GM12801 (cell line): ENCODE data around the gene LINGO4.

ENCODE experiments used
- CTCF ChIP-seq: IDR thresholded peaks from one replicate; pipeline ENCODE4 v1.5.1; 2011; ENCODE audit warnings: control low read depth; ENCODE audit not compliant: insufficient read length; ENCODE audit errors: extremely low read depth

LINGO4 gene

DNA sequence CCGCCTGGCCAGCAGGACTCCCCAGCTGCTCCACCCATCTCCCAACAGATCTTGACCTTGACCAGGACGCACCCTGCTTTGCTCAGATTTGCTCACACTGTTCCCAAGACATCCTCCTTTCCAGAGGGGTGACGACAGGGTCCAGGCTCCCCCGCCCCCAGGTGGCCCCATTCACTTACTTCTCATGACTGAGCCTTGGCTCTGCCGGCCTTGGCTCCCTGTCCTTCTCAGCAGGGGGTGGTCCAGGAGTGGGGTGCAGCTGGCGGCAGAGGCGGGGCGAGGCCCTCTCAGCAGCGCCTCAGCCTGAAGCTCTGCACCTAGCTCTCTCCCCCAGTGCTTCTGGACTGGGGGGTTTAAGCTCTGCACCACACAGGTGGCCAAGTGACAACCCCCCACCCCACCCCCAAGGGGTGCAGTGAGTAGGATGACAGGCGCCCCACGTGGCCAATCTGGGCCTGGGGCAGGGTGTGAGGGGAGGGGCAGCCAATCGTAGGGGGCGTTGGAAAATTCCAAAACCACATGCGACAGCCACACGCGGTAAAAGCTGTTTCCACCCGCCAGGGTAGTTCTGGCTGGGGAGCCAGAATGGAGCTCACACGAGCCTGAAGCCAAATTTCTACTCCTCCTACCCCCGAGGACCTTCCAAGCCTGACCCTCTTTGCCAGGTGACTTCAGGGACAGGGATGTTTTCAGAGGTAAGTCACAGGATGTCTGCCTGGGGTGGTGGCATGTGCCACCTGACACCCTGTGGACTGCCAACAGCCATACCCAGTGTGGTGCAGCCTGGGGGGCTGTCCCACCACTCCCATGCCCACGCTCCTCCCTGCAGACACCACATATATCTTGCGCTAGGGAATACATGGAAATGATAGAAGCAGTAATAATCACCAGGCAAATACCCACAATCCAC lies 20.8 kb upstream of the LINGO4 start:
- no peak for TF ChIP-seq CTCF

DNA sequence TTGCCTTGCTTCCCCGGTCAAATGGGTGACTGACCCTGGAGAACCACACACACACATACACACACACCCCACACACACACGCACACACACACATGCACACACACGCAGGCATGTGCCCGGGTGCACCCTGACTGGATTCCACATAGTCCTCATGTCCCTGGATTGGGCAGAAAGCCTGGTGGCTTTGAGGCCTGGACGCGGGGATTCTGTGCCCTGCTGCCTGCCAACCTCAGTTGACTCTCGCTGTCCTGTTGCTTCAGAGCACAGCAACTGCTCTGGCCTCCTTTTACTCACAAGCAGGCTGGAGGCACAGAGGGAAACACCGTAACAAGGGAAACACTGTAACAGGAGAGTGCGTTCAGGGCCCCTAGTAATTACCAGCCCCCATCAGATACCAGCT lies 20.0 kb upstream of the LINGO4 start:
- TF ChIP-seq CTCF = no peak

DNA sequence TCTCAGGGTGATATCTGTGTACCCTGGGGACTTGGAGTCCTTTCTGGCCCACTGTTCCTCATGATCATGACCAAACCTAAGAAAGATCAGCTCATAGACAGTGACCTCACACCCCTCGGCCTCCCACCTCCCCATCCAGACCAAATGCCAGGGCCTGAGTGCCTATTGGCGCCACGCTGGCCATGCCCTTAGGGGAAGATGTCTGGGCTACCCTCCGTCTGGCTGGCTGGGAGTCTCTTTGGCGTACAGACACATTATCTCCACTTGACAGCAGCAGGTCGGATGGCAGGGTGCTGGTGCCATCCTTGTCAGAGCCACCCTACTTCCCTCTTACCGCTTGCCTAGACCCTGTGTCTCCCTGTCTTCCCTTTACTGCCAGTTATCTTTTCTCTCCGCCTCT lies 18.0 kb upstream of the LINGO4 start:
- TF ChIP-seq CTCF = no peak

GRCh38 chr1:151822404-151822803 lies 17.2 kb upstream of the LINGO4 start:
- TF ChIP-seq CTCF = no peak

- TF ChIP-seq CTCF = no peak
These were observed 15.7 kb upstream of the LINGO4 start for GRCh38 chr1:151820940-151821339.

DNA sequence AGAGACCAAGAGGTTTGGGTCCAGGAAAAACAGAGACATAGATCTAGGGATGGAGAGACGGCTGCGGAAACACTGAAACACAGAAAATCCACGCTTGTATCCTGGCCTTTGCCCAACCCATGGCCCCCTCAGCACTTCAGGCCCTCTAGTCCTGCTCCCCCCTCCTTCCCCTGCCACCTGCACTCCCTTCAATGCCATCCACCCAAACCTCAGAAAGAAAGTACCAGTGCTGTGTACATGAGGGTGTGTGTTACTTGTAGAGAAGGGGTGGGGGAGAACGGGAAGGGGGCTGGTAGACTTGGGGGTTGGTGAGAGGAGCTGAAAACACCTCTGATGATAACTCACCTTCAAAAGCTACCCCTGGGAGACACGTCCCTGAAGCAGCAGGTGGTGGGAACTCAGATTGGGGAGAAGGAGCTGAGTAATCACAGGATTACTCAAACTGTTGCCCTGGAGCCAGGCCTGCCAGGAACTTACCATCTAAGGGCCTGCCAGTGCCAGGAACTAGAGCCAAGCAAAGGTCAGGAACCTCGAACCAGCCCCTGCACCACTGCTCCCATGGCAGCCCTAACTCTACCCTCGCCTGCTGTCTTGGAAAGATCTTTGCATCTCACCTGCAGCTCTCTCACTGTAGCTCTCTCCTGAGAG lies 14.9 kb upstream of the LINGO4 start:
- TF ChIP-seq CTCF = no peak

- TF ChIP-seq CTCF = no peak
These were observed 14.1 kb upstream of the LINGO4 start for GRCh38 chr1:151819227-151819835.
